Endothelial cell of umbilical vein (primary cell): Measurements from ENCODE around the gene SELL. TPM values are rescaled to one million over a fixed set of nuclear protein-coding genes. Genes with fewer than 3 reads are reported as not detected.

Experiments used
- BruUV-seq: library from RNA; stranded (reverse); fragments of 400-500 nt; replicated peaks from 2 replicates; lab custom pipeline; 2021; lab: Mats Ljungman, UMichigan
- CTCF ChIA-PET: fragments of 300-600, 350-600 bp; sonication (Branson Sonifier 250); formaldehyde crosslinking; loops from one replicate; lab custom pipeline; 2021; ENCODE audit warnings: antibody characterized with exemption, inconsistent platforms; lab: Charles Lee
- POLR2A ChIA-PET: fragments of 300-600, 350-600 bp; sonication (Branson Sonifier 250); formaldehyde crosslinking; loops from one replicate; lab custom pipeline; 2021; ENCODE audit warnings: antibody characterized with exemption, inconsistent platforms; lab: Charles Lee
- DNase-seq: peaks from one replicate; pipeline ENCODE4 v3.0.0-alpha.2; 2011; ENCODE audit warnings: low read depth, low spot score
- FAIRE-seq: peaks from 2 replicates; lab custom pipeline; 2011; peaks lifted over from hg19 to GRCh38; lab: Jason Lieb, UNC
- H2AFZ ChIP-seq: 2 replicates; pipeline ENCODE4 v1.6.0; 2012; ENCODE audit warnings: low read depth, low read length, control low read depth, inconsistent platforms
- H3K27ac ChIP-seq: 2 replicates; pipeline ENCODE4 v1.5.1; 2011; ENCODE audit warnings: low read depth, mild to moderate bottlenecking, control low read depth, low read length, moderate library complexity; ENCODE audit not compliant: insufficient read depth
- H3K27me3 ChIP-seq, 2 experiments: 2 replicates each; pipeline versions ENCODE4 v1.6.0 to v1.6.1; 2011; ENCODE audit warnings: low read length in 2 of 2, mixed read lengths in 1 of 2; ENCODE audit not compliant: control insufficient read depth in 2 of 2, insufficient read depth in 2 of 2
- H3K36me3 ChIP-seq, 2 experiments: 2 replicates in 1 of 2; 3 replicates in 1 of 2; pipeline ENCODE4 v1.5.1; 2011; ENCODE audit warnings: low read length in 2 of 2, mild to moderate bottlenecking in 1 of 2, moderate library complexity in 1 of 2; ENCODE audit not compliant: control insufficient read depth in 2 of 2, insufficient read depth in 2 of 2; ENCODE audit errors: extremely low read depth in 1 of 2
- H3K4me1 ChIP-seq: 3 replicates; pipeline ENCODE4 v1.5.1; 2011; ENCODE audit warnings: mild to moderate bottlenecking, low read length; ENCODE audit not compliant: control insufficient read depth, insufficient read depth; ENCODE audit errors: extremely low read depth
- H3K4me2 ChIP-seq: 2 replicates; pipeline ENCODE4 v1.6.1; 2011; ENCODE audit warnings: low read length, control low read depth, mixed read lengths; ENCODE audit not compliant: insufficient read depth
- H3K4me3 ChIP-seq, 3 experiments: fragments of 200-600 bp in 1 of 3; sonication (generic), shearing (Covaris generic) in 1 of 3; replicated peaks in 1 of 3; 2 replicates each; pipeline ENCODE4 v1.5.1; 2011 to 2016; ENCODE audit warnings: control low read depth in 3 of 3, low read length in 3 of 3, mild to moderate bottlenecking in 2 of 3, inconsistent platforms in 1 of 3, low read depth in 1 of 3, moderate library complexity in 1 of 3; ENCODE audit not compliant: insufficient read depth in 1 of 3
- H3K79me2 ChIP-seq: 2 replicates; pipeline ENCODE4 v1.6.0; 2012; ENCODE audit warnings: low read length, inconsistent platforms; ENCODE audit not compliant: control insufficient read depth, insufficient read depth
- H3K9ac ChIP-seq: replicated peaks from 2 replicates; pipeline ENCODE3; 2011; ENCODE audit warnings: low read length, control low read depth; ENCODE audit not compliant: insufficient read depth; ENCODE audit errors: extremely low read depth
- H3K9me1 ChIP-seq: replicated peaks from 3 replicates; pipeline ENCODE4 v1.6.0; 2011; ENCODE audit warnings: mild to moderate bottlenecking, low read length; ENCODE audit not compliant: control insufficient read depth, insufficient read depth; ENCODE audit errors: extremely low read depth
- H3K9me3 ChIP-seq: replicated peaks from 2 replicates; pipeline ENCODE4 v1.5.1; 2012; ENCODE audit warnings: low read length, inconsistent platforms; ENCODE audit not compliant: control insufficient read depth, insufficient read depth
- H4K20me1 ChIP-seq: replicated peaks from 2 replicates; pipeline ENCODE3; 2011; ENCODE audit warnings: mild to moderate bottlenecking, low read length; ENCODE audit not compliant: control insufficient read depth, insufficient read depth; ENCODE audit errors: extremely low read depth
- EZH2 ChIP-seq: IDR thresholded peaks from 2 replicates; pipeline ENCODE4 v1.6.1; 2012; ENCODE audit warnings: borderline replicate concordance, low read depth, mild to moderate bottlenecking, moderate library complexity, low read length, inconsistent platforms; ENCODE audit not compliant: severe bottlenecking
- FOS ChIP-seq: IDR thresholded peaks from 2 replicates; pipeline ENCODE4 v1.6.1; 2011; ENCODE audit warnings: mild to moderate bottlenecking, low read length, moderate library complexity, borderline replicate concordance; ENCODE audit not compliant: insufficient read depth
- GATA2 ChIP-seq: IDR thresholded peaks from 2 replicates; pipeline ENCODE4 v1.7.0; 2011; ENCODE audit warnings: low read depth, mild to moderate bottlenecking, moderate library complexity, mixed read lengths, low read length; ENCODE audit not compliant: insufficient read length, insufficient read depth
- JUN ChIP-seq: IDR thresholded peaks from 2 replicates; pipeline ENCODE4 v1.6.1; 2011; ENCODE audit warnings: borderline replicate concordance, low read depth; ENCODE audit not compliant: insufficient read length, insufficient read depth
- MYC ChIP-seq: IDR thresholded peaks from one replicate; pipeline ENCODE4 v1.6.1; 2011; ENCODE audit warnings: mild to moderate bottlenecking, low read depth, low read length
- POLR2A ChIP-seq: IDR thresholded peaks from 2 replicates; pipeline ENCODE4 v1.6.1; 2012; ENCODE audit warnings: low read depth, mild to moderate bottlenecking, control low read depth, low read length
- POLR2AphosphoS5 ChIP-seq: IDR thresholded peaks from 2 replicates; pipeline ENCODE4 v1.6.1; 2012; ENCODE audit warnings: low read depth, mild to moderate bottlenecking, control low read depth, low read length, moderate library complexity; ENCODE audit not compliant: insufficient read depth
- dilution Hi-C: fragments of 300-500 bp; cut with MboI; formaldehyde crosslinking; loops from one replicate; pipeline ENCODE4 v1.15.0; 2019; ENCODE audit warnings: low sequenced_read_pairs; ENCODE audit not compliant: extremely low pct_ligation_motif_present
- intact Hi-C: fragments of 100-400 bp; cut with micrococcal nuclease; formaldehyde crosslinking; loops from one replicate; pipeline ENCODE4 v1.10.0; 2022
- polyA plus RNA-seq, 4 experiments: library from polyadenylated mRNA; depleted of rRNA in 3 of 4; stranded (reverse) in 3 of 4; unstranded in 1 of 4; fragments of >200 nt; gene quantifications; 2 replicates each; pipeline versions ENCODE4 v1.2.1 to v1.2.3, GENCODE V29; 2011 to 2012; ENCODE audit warnings: missing spikeins in 1 of 4
- total RNA-seq: library from RNA; stranded (reverse); gene quantifications from 2 replicates; pipeline ENCODE4 v1.2.3, GENCODE V29; 2021
- TF ChIP-seq, protein P1 (sequence below), 2 donors: IDR thresholded peaks; 1 replicate in 1 of 2; 2 replicates in 1 of 2; pipeline ENCODE4 v1.5.1; 2011; ENCODE audit warnings: low read length in 2 of 2, mild to moderate bottlenecking in 2 of 2, moderate library complexity in 2 of 2, control low read depth in 1 of 2, inconsistent platforms in 1 of 2, low read depth in 1 of 2; ENCODE audit not compliant: insufficient read depth in 1 of 2; ENCODE audit errors: extremely low read depth in 1 of 2
- TF ChIP-seq, protein P2 (sequence below): IDR thresholded peaks from 2 replicates; pipeline ENCODE4 v1.6.1; 2011; ENCODE audit not compliant: insufficient read depth, insufficient read length

The SELL gene
- total and polyA plus RNA-seq, 2 donors (not counting 3 experiments of a cell fraction or from before 2014, with no cell fraction given): 0.68 to 1.8 TPM

DNA sequence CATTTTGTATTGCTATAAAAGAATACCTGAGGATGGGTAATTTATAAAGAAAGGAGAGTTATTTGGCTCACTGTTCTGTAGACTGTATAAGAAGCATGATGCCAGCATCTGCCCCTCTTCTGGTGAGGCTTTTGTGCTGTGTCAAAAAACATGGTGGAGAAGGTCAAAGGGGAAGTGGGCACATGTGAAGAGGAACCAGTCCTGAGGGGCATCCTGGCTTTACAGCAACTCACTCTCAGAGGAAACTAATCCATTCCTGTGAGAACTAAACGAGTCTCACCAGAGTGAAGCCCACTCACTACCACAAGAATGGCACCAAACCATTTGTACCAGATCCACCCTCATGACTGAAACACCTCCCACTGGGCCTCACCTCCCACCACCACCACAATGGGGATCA is 62.7 kb downstream of the SELL start:
- CTCF ChIA-PET: no interaction called here
- no peaks in the 10 kb centered on the region for H4K20me1 ChIP-seq
- dilution Hi-C loops: no loop called here
- H3K79me2 ChIP-seq: no peaks in the 10 kb centered on the region
- H3K9me1 ChIP-seq: no peaks in the 10 kb centered on the region
- H3K27ac ChIP-seq: no peak overlapping the region
- no peaks in the 10 kb centered on the region for H3K27me3 ChIP-seq
- no peak overlapping the region for H3K4me3 ChIP-seq
- H2AFZ ChIP-seq: no peak overlapping the region
- intact Hi-C loops: no loop called here
- no peaks in the 10 kb centered on the region for H3K9me3 ChIP-seq
- no peaks in the 10 kb centered on the region for H3K4me1 ChIP-seq
- DNase-seq: no peak
- POLR2A ChIA-PET: no interaction called here
- H3K36me3 ChIP-seq: no peaks in the 10 kb centered on the region
- no peak overlapping the region for H3K9ac ChIP-seq
- no peak overlapping the region for H3K4me2 ChIP-seq
- FAIRE-seq: no peak
- no TSS peak for BruUV-seq
- TF ChIP-seq, protein P1, sequence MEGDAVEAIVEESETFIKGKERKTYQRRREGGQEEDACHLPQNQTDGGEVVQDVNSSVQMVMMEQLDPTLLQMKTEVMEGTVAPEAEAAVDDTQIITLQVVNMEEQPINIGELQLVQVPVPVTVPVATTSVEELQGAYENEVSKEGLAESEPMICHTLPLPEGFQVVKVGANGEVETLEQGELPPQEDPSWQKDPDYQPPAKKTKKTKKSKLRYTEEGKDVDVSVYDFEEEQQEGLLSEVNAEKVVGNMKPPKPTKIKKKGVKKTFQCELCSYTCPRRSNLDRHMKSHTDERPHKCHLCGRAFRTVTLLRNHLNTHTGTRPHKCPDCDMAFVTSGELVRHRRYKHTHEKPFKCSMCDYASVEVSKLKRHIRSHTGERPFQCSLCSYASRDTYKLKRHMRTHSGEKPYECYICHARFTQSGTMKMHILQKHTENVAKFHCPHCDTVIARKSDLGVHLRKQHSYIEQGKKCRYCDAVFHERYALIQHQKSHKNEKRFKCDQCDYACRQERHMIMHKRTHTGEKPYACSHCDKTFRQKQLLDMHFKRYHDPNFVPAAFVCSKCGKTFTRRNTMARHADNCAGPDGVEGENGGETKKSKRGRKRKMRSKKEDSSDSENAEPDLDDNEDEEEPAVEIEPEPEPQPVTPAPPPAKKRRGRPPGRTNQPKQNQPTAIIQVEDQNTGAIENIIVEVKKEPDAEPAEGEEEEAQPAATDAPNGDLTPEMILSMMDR (IDR thresholded peaks at IDR 0.05; ENCODE audit: extremely low read depth in 1 of 2, insufficient read depth in 1 of 2, low read depth in 1 of 2, low read length in 2 of 2): no peak
- TF ChIP-seq MYC (no peak), GATA2 (no peak), POLR2AphosphoS5 (no peak), POLR2A (no peak), FOS (no peak), EZH2 (no peak), JUN (no peak)
- TF ChIP-seq, protein P2, sequence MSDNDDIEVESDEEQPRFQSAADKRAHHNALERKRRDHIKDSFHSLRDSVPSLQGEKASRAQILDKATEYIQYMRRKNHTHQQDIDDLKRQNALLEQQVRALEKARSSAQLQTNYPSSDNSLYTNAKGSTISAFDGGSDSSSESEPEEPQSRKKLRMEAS: no peak
